Tibial nerve (tissue), 4 donors: ENCODE data around the gene GP9. TPM values are rescaled to one million over a fixed set of nuclear protein-coding genes. Genes with fewer than 3 reads are reported as not detected.

Experiments used
- DNase-seq, 2 donors: peaks; one replicate each; pipeline ENCODE4 v3.0.0-alpha.2; 2019; ENCODE audit warnings: low spot score in 2 of 2
- H3K27ac ChIP-seq, 4 donors: fragments of 200-600 bp; sonication (generic) in 3 of 4; one replicate each; pipeline ENCODE4 v1.5.1; 2017 to 2019; ENCODE audit warnings: mild to moderate bottlenecking in 1 of 4
- H3K27me3 ChIP-seq, 2 donors: fragments of 200-600 bp; sonication (generic) in 1 of 2; one replicate each; pipeline versions ENCODE4 v1.5.1 to v1.6.0; 2017 to 2019
- H3K36me3 ChIP-seq, 3 donors: fragments of 200-600 bp; sonication (generic); one replicate each; pipeline ENCODE4 v1.5.1; 2018 to 2019
- H3K4me1 ChIP-seq, 4 donors: fragments of 200-600 bp; sonication (generic) in 3 of 4; one replicate each; pipeline ENCODE4 v1.5.1; 2017 to 2019
- H3K4me3 ChIP-seq, 4 donors: fragments of 200-600 bp; sonication (generic) in 3 of 4; one replicate each; pipeline ENCODE4 v1.5.1; 2017 to 2019; ENCODE audit warnings: mild to moderate bottlenecking in 1 of 4, moderate library complexity in 1 of 4
- H3K9me3 ChIP-seq, 4 donors: fragments of 200-600 bp; sonication (generic) in 3 of 4; one replicate each; pipeline ENCODE4 v1.5.1; 2017 to 2019
- EP300 ChIP-seq, 2 donors: sonication (generic); formaldehyde crosslinking; IDR thresholded peaks; one replicate each; pipeline ENCODE4 v1.6.1; 2017; ENCODE audit warnings: antibody characterized with exemption in 2 of 2, mild to moderate bottlenecking in 1 of 2
- POLR2A ChIP-seq, 2 donors: fragments of 450-650 bp; IDR thresholded peaks; one replicate each; pipeline ENCODE4 v1.6.1; 2017; ENCODE audit warnings: antibody characterized with exemption in 2 of 2, mild to moderate bottlenecking in 2 of 2, moderate library complexity in 2 of 2
- WGBS, 2 donors: methylation state at CpG; one replicate each; pipeline ENCODE4 v1.1.5; 2018; 5-methylcytosine and 5-hydroxymethylcytosine counted together
- total RNA-seq, 4 donors: library from RNA; depleted of rRNA; stranded (reverse); fragments of >200 nt; gene quantifications; one replicate each; pipeline ENCODE4 v1.1.0, GENCODE V29; 2016
- TF ChIP-seq, protein P1 (sequence below), 5 experiments: fragments of 200-600 bp in 3 of 5; fragments of 450-650 bp in 2 of 5; sonication (generic) in 3 of 5; IDR thresholded peaks; one replicate each; pipeline ENCODE4 v1.5.1; 2016 to 2019; ENCODE audit warnings: antibody characterized with exemption in 5 of 5, mild to moderate bottlenecking in 3 of 5, moderate library complexity in 2 of 5

GP9 gene
- total RNA-seq, 4 donors from 2014 or later = not detected

DNA sequence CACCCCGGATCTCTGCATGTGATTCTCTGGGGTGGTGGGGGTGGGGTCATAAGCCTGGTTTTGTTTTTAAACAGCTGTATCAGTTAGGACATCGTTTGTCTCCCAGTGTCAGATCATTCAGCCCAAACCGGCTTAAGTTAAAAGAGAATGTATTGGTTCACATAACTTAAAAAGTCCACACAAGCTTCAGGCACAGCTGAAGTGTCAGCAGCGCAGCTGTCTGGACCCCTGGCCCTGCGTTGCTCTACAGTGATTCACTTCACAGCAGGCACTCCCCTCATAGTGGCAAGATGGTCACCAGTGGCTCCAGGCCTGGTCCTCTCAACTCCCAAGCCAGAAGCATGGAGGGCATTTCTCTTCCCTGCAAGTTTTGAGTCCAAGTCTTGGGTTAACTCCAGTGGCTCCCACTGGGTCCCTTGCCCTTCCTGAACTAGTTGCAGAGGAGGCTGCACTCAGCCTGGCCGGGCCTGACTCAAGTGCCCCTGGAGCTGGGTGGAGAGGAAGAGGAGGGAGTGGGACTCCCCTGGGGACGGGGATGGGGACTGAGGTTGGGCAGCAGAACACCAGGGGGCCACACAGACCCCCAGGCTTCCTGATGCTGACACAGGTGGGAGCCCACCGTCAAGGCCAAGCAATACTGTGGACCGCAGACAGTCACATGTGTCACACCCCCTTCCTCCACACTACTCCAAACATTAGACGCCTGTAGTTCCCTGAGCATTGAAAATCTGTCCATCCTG is 28.9 kb upstream of the GP9 start:
- no peaks in the 10 kb centered on the region for H3K36me3 ChIP-seq
- H3K4me1 ChIP-seq = peaks cover 0 to 8% (median 1%) of the 10 kb centered on the region in 4 donors
- TF ChIP-seq, protein P1, sequence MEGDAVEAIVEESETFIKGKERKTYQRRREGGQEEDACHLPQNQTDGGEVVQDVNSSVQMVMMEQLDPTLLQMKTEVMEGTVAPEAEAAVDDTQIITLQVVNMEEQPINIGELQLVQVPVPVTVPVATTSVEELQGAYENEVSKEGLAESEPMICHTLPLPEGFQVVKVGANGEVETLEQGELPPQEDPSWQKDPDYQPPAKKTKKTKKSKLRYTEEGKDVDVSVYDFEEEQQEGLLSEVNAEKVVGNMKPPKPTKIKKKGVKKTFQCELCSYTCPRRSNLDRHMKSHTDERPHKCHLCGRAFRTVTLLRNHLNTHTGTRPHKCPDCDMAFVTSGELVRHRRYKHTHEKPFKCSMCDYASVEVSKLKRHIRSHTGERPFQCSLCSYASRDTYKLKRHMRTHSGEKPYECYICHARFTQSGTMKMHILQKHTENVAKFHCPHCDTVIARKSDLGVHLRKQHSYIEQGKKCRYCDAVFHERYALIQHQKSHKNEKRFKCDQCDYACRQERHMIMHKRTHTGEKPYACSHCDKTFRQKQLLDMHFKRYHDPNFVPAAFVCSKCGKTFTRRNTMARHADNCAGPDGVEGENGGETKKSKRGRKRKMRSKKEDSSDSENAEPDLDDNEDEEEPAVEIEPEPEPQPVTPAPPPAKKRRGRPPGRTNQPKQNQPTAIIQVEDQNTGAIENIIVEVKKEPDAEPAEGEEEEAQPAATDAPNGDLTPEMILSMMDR (IDR thresholded peaks at IDR 0.05) = no peak
- TF ChIP-seq POLR2A (IDR thresholded peaks at IDR 0.05) (no peak), EP300 (IDR thresholded peaks at IDR 0.05) (no peak)
- no peak overlapping the region for H3K27ac ChIP-seq
- peaks cover 0 to 7% (median 0%) of the 10 kb centered on the region in 4 donors for H3K9me3 ChIP-seq
- no peaks in the 10 kb centered on the region for H3K27me3 ChIP-seq
- no peak overlapping the region for H3K4me3 ChIP-seq
- WGBS, 2 donors = 75 to 77% methylated on average over 9 of the region's 10 CpGs
- no peak for DNase-seq

- Histone ChIP-seq H3K4me1 (no peaks in the 10 kb centered on the region), H3K27me3 (no peaks in the 10 kb centered on the region), H3K9me3 (peaks cover 0 to 7% (median 0%) of the 10 kb centered on the region in 4 donors), H3K27ac (no peak overlapping the region), H3K36me3 (no peaks in the 10 kb centered on the region), H3K4me3 (no peak overlapping the region)
- 66 to 74% methylated on average over 14 of the region's 14 CpGs for WGBS, 2 donors
- no peak for DNase-seq
- TF ChIP-seq EP300 (IDR thresholded peaks at IDR 0.05) (no peak), POLR2A (IDR thresholded peaks at IDR 0.05) (no peak)
- TF ChIP-seq, protein P1 (IDR thresholded peaks at IDR 0.05) = no peak
Observed at GRCh38 chr3:129032716-129033115, 27.9 kb upstream of the GP9 start.

DNA sequence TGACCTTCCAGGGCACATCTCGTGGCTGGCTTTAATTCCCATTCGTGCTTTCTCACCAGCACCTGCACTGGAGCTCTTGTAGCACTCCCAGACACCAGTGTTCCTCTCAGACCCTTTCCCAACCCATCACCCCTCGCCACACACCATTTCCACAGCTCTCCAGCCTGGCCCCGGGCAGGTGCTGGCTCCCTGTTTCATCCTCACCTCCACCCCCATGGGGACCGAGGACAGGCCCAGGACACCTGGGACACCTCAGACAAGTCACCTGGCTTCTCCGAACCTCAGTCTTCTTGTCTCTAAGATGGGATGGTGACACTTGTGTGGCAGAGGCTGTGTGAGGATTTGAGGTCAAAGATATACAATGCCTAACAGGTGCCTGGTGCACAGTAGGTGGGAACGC is 27.4 kb upstream of the GP9 start:
- Histone ChIP-seq H3K4me1 (no peaks in the 10 kb centered on the region), H3K4me3 (no peak overlapping the region), H3K36me3 (no peaks in the 10 kb centered on the region), H3K27ac (no peak overlapping the region), H3K27me3 (peaks cover 0 to 1% of the 10 kb centered on the region in 2 donors), H3K9me3 (peaks cover 0 to 7% (median 0%) of the 10 kb centered on the region in 4 donors)
- TF ChIP-seq POLR2A (IDR thresholded peaks at IDR 0.05) = no peak
- no peak for TF ChIP-seq EP300 (IDR thresholded peaks at IDR 0.05)
- TF ChIP-seq, protein P1 (IDR thresholded peaks at IDR 0.05) = no peak
- 77 to 80% methylated on average over 7 of the region's 7 CpGs for WGBS, 2 donors
- no peak for DNase-seq

- TF ChIP-seq, protein P1 (IDR thresholded peaks at IDR 0.05) = no peak
- TF ChIP-seq POLR2A (IDR thresholded peaks at IDR 0.05) (no peak), EP300 (IDR thresholded peaks at IDR 0.05) (no peak)
- 87% methylated on average over 11 to 12 of the region's 12 CpGs for WGBS, 2 donors
- Histone ChIP-seq H3K4me1 (no peaks in the 10 kb centered on the region), H3K9me3 (peaks cover 0 to 7% (median 0%) of the 10 kb centered on the region in 4 donors), H3K36me3 (no peaks in the 10 kb centered on the region), H3K4me3 (no peak overlapping the region), H3K27ac (no peak overlapping the region), H3K27me3 (peaks cover 0 to 6% of the 10 kb centered on the region in 2 donors)
- no peak for DNase-seq
Observed at GRCh38 chr3:129033633-129034321, 26.8 kb upstream of the GP9 start.

GRCh38 chr3:129034642-129035041 is 25.9 kb upstream of the GP9 start:
- Histone ChIP-seq H3K9me3 (peaks cover 0 to 7% (median 0%) of the 10 kb centered on the region in 4 donors), H3K27me3 (peaks cover 0 to 15% of the 10 kb centered on the region in 2 donors), H3K27ac (no peak overlapping the region), H3K4me3 (no peak overlapping the region), H3K4me1 (no peaks in the 10 kb centered on the region), H3K36me3 (no peaks in the 10 kb centered on the region)
- DNase-seq = no peak
- TF ChIP-seq POLR2A (IDR thresholded peaks at IDR 0.05) (no peak), EP300 (IDR thresholded peaks at IDR 0.05) (no peak)
- TF ChIP-seq, protein P1 (IDR thresholded peaks at IDR 0.05) = no peak
- WGBS, 2 donors = 82 to 86% methylated on average over 6 of the region's 6 CpGs
